NK-92 (cell line): Measurements from ENCODE around the gene TNFRSF18.

Experiments used
- DNase-seq: peaks from one replicate; lab custom pipeline; 2025; ENCODE audit not compliant: unreplicated experiment; lab: John Stamatoyannopoulos, UW

The TNFRSF18 gene

GRCh38 chr1:1213345-1214265 lies 7.2 kb upstream of the TNFRSF18 start, which contains the start of gene TNFRSF4:
Gene TNFRSF4, minus strand, starts transcription at chr1:1214153. Its CDS starts 26 bp downstream, at chr1:1214127.
- no peak for DNase-seq

- no peak for DNase-seq
Observed at GRCh38 chr1:1212780-1213344, 6.5 kb upstream of the TNFRSF18 start.

GRCh38 chr1:1211541-1212441 lies 5.4 kb upstream of the TNFRSF18 start:
- DNase-seq: no peak

- DNase-seq: no peak
Observed at GRCh38 chr1:1210726-1211540, 4.5 kb upstream of the TNFRSF18 start.

- no peak for DNase-seq
Observed at GRCh38 chr1:1208713-1209433, 2.5 kb upstream of the TNFRSF18 start.

GRCh38 chr1:1207571-1207892 lies 1.1 kb upstream of the TNFRSF18 start:
- DNase-seq: no peak

- no peak for DNase-seq
Observed at GRCh38 chr1:1206966-1207531, 657 bp upstream of the TNFRSF18 start.

GRCh38 chr1:1205769-1206375 lies 520 bp downstream of the TNFRSF18 start:
- DNase-seq: no peak

GRCh38 chr1:1204998-1205768 lies 1.2 kb downstream of the TNFRSF18 start:
- no peak for DNase-seq

- no peak for DNase-seq
Observed at GRCh38 chr1:1204425-1204920, 1.9 kb downstream of the TNFRSF18 start.

- no peak for DNase-seq
Observed at GRCh38 chr1:1203561-1204424, 2.6 kb downstream of the TNFRSF18 start.

- DNase-seq: no peak
Observed at GRCh38 chr1:1202831-1203560, 3.4 kb downstream of the TNFRSF18 start.

- no peak for DNase-seq
Observed at GRCh38 chr1:1200876-1201810, 5.2 kb downstream of the TNFRSF18 start.

- no peak for DNase-seq
Observed at GRCh38 chr1:1199961-1200875, 6.2 kb downstream of the TNFRSF18 start.
